Right renal pelvis (tissue), 4 donors: ENCODE measurements around the gene NBAS. TPM values are rescaled to one million over a fixed set of nuclear protein-coding genes. Genes with fewer than 3 reads are reported as not detected.
A peak's percentile ranks its signal among the peaks of the same experiment; 100 is the strongest.
"Not testable (repeated sequence)": the region's sequence is repeated elsewhere in the genome, so short reads cannot be mapped to it uniquely, and the experiment has no call there.

ENCODE experiments used
- DNase-seq, 4 donors: peaks; one replicate each; pipeline ENCODE4 v3.0.0-alpha.2; 2013; ENCODE audit warnings: low read depth in 4 of 4, low spot score in 3 of 4, missing footprints in 1 of 4
- polyA plus RNA-seq, 4 donors: library from polyadenylated mRNA; unstranded; fragments of 120-200 nt; gene quantifications; one replicate each; pipeline ENCODE4 v1.2.1, GENCODE V29; 2013; ENCODE audit not compliant: insufficient read length in 4 of 4

NBAS gene
- polyA plus RNA-seq, 4 donors, result 49.6 to 58.1 (median 56.3) TPM

DNA sequence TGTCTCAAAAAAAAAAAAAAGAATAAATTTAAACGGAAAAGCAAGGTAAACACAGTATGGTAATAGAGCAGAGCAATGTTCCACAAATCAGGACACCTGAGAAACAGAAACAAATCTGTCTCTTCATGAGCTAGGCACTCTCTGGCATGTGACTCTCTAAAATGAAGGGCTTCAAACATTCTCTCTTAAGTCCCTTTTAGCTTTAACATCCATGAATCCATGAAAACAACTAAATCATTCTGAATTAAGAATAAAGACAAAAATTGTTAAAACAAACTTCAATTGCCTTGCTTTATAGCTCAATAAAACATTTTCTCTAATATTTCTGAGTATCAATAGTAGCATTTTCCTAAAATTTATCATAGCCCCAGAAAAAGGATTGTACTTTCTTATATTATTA is 132.1 kb downstream of the NBAS start:
- DNase-seq, result no peak

DNA sequence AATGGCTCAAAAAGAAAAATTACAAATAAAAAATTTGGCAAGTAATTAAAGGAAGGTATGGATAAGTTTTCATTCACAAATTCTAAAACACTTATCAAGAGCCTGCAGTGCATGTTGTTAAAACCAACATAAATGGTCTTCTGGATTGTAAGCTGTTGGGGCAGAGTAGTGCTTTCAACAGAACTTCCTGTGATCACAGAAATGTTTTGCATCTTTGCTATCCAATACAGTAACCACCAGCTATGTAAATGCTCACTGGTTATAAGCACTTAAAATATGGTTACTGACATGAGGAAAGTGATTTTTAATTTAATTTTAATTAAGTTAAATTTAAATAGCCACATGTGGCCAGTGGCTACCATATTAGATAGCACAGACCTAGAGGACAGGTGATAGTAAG is 133.1 kb downstream of the NBAS start:
- no peak for DNase-seq

GRCh38 chr2:15426606-15427005 is 134.5 kb downstream of the NBAS start:
- no peak for DNase-seq

DNA sequence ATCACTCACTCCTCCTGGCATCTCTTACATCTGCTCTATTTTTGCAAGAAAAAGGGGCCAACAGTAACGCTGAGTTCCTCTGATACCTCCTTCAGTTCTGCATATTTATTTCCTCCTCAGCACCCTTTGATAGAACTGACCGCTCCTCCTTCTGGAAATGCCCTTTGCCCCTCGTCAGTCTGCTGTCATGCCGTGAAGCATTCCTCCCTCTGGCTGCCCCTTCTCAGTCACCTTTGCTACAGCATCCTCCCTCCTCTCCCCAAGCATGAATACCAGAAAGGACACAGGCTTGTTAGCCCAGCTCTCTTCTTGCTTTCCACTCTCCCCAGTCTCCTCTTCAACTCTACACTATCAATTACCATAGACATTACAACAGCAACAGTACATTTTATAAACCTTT is 135.4 kb downstream of the NBAS start:
- DNase-seq, result peak in 2 of 4 donors; percentile 5 to 10

DNA sequence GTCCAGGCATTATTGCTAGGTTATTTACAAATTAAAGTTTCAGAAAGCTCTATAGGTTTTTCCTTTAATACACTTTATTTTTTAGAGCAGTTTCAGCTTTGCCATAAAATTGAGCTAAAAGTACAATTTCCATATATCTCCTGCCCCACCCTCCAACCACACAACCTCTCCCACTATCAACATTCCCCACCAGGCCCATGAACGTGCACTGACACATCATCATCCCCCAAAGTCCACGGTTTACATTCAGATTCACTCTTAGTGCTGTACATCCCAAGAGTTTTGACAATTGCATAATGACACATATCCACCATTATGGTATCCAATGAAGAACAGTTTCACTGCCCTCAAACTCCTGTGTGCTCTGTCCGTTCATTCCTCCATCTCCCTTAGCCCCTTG is 139.4 kb downstream of the NBAS start:
- no peak for DNase-seq

- no peak for DNase-seq
Observed at GRCh38 chr2:15415748-15416147, 145.4 kb downstream of the NBAS start.

DNA sequence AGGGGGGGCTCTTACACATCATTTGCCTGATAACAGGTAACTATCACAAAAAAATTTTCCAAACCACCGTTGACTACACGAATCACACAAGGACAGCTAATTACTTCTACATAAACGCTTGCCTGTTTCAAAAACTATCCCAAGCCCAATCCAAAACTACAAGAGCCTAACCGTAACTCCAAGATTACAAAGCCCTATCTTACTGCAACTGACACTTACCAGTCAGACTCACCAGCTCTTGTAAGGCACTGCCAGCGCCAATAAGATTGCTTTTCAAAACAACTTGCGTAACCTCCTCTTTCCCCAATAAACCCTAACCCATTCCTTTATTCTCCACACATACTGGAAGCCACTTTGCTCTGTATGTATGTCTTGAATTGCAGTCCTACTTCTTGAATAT is 148.4 kb downstream of the NBAS start:
- DNase-seq, result no peak

DNA sequence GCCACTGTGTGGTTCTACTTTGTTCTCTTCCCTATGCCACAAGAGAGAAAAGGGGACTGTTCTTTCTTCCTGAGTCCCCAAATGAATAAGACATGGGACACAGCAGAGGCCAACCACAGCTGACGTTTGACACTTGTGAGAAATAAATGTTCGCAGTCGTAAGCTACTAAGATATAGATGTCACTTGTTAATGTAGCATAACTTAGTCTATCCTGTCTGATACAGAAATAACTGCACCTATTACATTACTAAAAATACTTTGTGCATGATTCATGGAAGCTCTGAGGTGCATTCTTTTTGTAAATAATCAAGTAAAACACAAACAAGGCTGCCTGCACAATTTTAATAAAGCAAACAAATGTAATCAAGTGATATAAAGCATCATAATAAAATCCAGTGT is 148.8 kb downstream of the NBAS start:
- no peak for DNase-seq

- no peak for DNase-seq
Observed at GRCh38 chr2:15410884-15411283, 150.2 kb downstream of the NBAS start.

- no peak for DNase-seq
Observed at GRCh38 chr2:15408759-15409158, 152.4 kb downstream of the NBAS start.

- no peak for DNase-seq
Observed at GRCh38 chr2:15407666-15408065, 153.5 kb downstream of the NBAS start.

- not testable (repeated sequence) for DNase-seq
Observed at GRCh38 chr2:15404511-15404910, 156.6 kb downstream of the NBAS start.

GRCh38 chr2:15400240-15400826 is 160.8 kb downstream of the NBAS start:
- no peak for DNase-seq

DNA sequence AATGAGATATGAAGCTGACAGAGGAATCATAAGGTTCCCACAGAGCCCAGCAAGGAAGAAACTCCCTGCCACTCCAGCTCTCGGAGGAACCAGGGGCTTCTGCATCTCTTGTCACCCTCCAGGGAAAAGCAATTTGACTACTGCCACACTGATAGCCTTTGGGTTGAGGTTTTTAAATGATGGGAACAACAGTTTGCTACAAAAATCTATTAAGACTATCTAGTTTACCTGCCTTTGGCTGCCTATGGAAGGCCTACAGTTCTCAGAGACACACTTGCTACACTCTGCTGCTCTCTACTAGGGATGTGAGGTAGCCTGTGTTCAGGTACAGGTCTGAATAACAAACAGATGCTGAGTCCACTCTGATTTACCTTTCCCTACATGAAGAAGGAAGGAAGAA is 161.9 kb downstream of the NBAS start:
- no peak for DNase-seq

DNA sequence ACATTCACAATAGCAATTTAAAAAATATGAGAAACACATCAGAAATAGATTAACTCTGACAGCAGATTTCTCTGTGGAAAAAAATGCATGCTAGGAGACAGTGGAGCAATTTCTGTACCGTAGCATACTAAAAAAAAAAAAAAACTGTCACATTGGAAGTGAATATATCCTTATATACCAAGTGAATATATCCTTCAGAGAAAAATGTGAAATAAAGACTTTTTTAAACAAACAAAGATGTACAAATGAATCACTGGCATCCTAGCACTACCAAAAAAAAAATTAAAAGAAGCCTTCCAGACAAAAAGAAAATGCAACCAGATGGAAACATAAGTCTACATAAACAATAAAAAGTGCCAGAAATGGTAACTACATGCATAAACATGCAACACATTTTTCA is 169.4 kb downstream of the NBAS start:
- no peak for DNase-seq

- no peak for DNase-seq
Observed at GRCh38 chr2:15389895-15390294, 171.2 kb downstream of the NBAS start.

DNA sequence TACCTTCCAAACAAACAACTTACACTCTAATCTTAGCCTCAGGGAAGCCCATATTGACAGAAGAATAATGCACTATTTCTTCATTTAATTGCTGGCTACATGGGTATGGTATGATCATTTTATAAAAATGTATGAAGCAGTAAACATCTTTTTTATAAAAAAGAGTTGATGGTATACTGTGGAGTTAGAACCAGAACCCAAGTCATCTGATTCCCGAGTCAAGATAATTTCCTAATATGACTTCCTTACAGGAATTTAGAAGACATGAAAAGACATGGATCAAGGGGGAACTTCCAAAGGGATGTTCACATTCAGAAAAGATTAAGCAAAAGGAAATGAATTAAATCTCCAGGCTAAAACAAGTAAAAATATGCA is 171.8 kb downstream of the NBAS start:
- no peak for DNase-seq

GRCh38 chr2:15388406-15389325 is 172.5 kb downstream of the NBAS start:
- DNase-seq, result no peak

- no peak for DNase-seq
Observed at GRCh38 chr2:15385184-15385583, 175.9 kb downstream of the NBAS start.

- DNase-seq, result no peak
Observed at GRCh38 chr2:15383695-15384350, 177.3 kb downstream of the NBAS start.

- no peak for DNase-seq
Observed at GRCh38 chr2:15378148-15378908, 182.8 kb downstream of the NBAS start.
